Trophoblast cell (in vitro differentiated cells and primary cell): Measurements from ENCODE around the gene PTPRCAP.

Source experiments
- DNase-seq, 2 donors: peaks; one replicate each; pipeline ENCODE4 v3.0.0-alpha.2; 2016
- H2AFZ ChIP-seq: 2 replicates; pipeline ENCODE4 v1.6.1; 2013; ENCODE audit warnings: low read length, moderate library complexity, mild to moderate bottlenecking; ENCODE audit not compliant: insufficient read depth, poor library complexity
- H2AK5ac ChIP-seq: 2 replicates; pipeline ENCODE4 v1.6.1; 2013; ENCODE audit warnings: mild to moderate bottlenecking, low read length
- H2BK120ac ChIP-seq: 2 replicates; pipeline ENCODE4 v1.6.1; 2013; ENCODE audit warnings: low read length, mild to moderate bottlenecking, moderate library complexity; ENCODE audit not compliant: insufficient read depth, poor library complexity
- H2BK12ac ChIP-seq: 2 replicates; pipeline ENCODE4 v1.6.1; 2013; ENCODE audit warnings: mild to moderate bottlenecking, low read length, moderate library complexity
- H2BK5ac ChIP-seq: 2 replicates; pipeline ENCODE4 v1.6.1; 2013; ENCODE audit warnings: low read length, low read depth, moderate library complexity, mild to moderate bottlenecking; ENCODE audit not compliant: poor library complexity
- H3K14ac ChIP-seq: 2 replicates; pipeline ENCODE4 v1.6.1; 2013; ENCODE audit warnings: mild to moderate bottlenecking, low read length
- H3K18ac ChIP-seq: 2 replicates; pipeline ENCODE4 v1.6.1; 2013; ENCODE audit warnings: mild to moderate bottlenecking, low read length
- H3K23ac ChIP-seq: 2 replicates; pipeline ENCODE4 v1.6.1; 2013; ENCODE audit warnings: low read length
- H3K27ac ChIP-seq: 2 replicates; pipeline ENCODE4 v1.5.1; 2013; ENCODE audit warnings: low read depth, mild to moderate bottlenecking, inconsistent platforms, low read length, moderate library complexity
- H3K27me3 ChIP-seq: 2 replicates; pipeline ENCODE4 v1.6.1; 2013; ENCODE audit warnings: inconsistent platforms, mild to moderate bottlenecking, low read length, moderate library complexity; ENCODE audit not compliant: insufficient read depth
- H3K36me3 ChIP-seq, 2 experiments: 1 replicate in 1 of 2; 2 replicates in 1 of 2; pipeline ENCODE4 v1.6.1; 2013; ENCODE audit warnings: low read length in 2 of 2, mild to moderate bottlenecking in 2 of 2, moderate library complexity in 1 of 2; ENCODE audit not compliant: insufficient read depth in 2 of 2, control insufficient read depth in 1 of 2
- H3K4ac ChIP-seq: 2 replicates; pipeline ENCODE4 v1.6.1; 2013; ENCODE audit warnings: low read depth, mild to moderate bottlenecking, low read length, moderate library complexity
- H3K4me1 ChIP-seq, 2 experiments: 1 replicate in 1 of 2; 2 replicates in 1 of 2; pipeline ENCODE4 v1.6.1; 2013; ENCODE audit warnings: low read length in 2 of 2, mild to moderate bottlenecking in 2 of 2, moderate library complexity in 1 of 2; ENCODE audit not compliant: insufficient read depth in 2 of 2, control insufficient read depth in 1 of 2
- H3K4me2 ChIP-seq: 2 replicates; pipeline ENCODE4 v1.6.1; 2013; ENCODE audit warnings: inconsistent platforms, mild to moderate bottlenecking, low read length, moderate library complexity
- H3K4me3 ChIP-seq: 2 replicates; pipeline ENCODE4 v1.5.1; 2013; ENCODE audit warnings: mild to moderate bottlenecking, low read depth, low read length, inconsistent platforms
- H3K79me1 ChIP-seq: one replicate; pipeline ENCODE4 v1.6.1; 2013; ENCODE audit warnings: low read length
- H3K79me2 ChIP-seq: 2 replicates; pipeline ENCODE4 v1.6.1; 2013; ENCODE audit warnings: low read length, mild to moderate bottlenecking; ENCODE audit not compliant: control insufficient read depth, insufficient read depth, poor library complexity
- H3K9ac ChIP-seq: 2 replicates; pipeline ENCODE4 v1.6.1; 2013; ENCODE audit warnings: mild to moderate bottlenecking, low read length
- H3K9me3 ChIP-seq: 2 replicates; pipeline ENCODE4 v1.6.1; 2013; ENCODE audit warnings: low read depth, mild to moderate bottlenecking, control low read depth, inconsistent platforms, low read length; ENCODE audit not compliant: insufficient read depth
- H4K12ac ChIP-seq: 2 replicates; pipeline ENCODE4 v1.6.1; 2013; ENCODE audit warnings: low read depth, mild to moderate bottlenecking, low read length, moderate library complexity
- H4K8ac ChIP-seq: 2 replicates; pipeline ENCODE4 v1.6.1; 2013; ENCODE audit warnings: low read depth, mild to moderate bottlenecking, low read length, moderate library complexity
- H4K91ac ChIP-seq: one replicate; pipeline ENCODE4 v1.6.1; 2013; ENCODE audit warnings: low read depth, mild to moderate bottlenecking, low read length, moderate library complexity
- WGBS: extraction: QIAGEN DNeasy Blood & Tissue Kit; methylation state at CpG from one replicate; pipeline ENCODE4 v1.1.7; 2013; ENCODE audit warnings: missing lambda C conversion rate; ENCODE audit not compliant: insufficient read length, insufficient coverage; ENCODE audit errors: extremely low coverage; 5-methylcytosine and 5-hydroxymethylcytosine counted together

PTPRCAP gene

GRCh38 chr11:67406969-67407687 is 30.4 kb downstream of the PTPRCAP start:
- no peak overlapping the region for H3K4ac ChIP-seq
- peaks cover under 1% of the 10 kb centered on the region for H3K79me1 ChIP-seq
- H2BK120ac ChIP-seq: no peak overlapping the region
- H4K91ac ChIP-seq: no peak overlapping the region
- H3K4me1 ChIP-seq: peaks cover under 1 to 4% of the 10 kb centered on the region in 2 experiments
- no peak overlapping the region for H2BK12ac ChIP-seq
- no peak overlapping the region for H3K9ac ChIP-seq
- no peaks in the 10 kb centered on the region for H3K36me3 ChIP-seq
- no peak overlapping the region for H2AK5ac ChIP-seq
- H3K27me3 ChIP-seq: no peaks in the 10 kb centered on the region
- no peak overlapping the region for H2AFZ ChIP-seq
- no peaks in the 10 kb centered on the region for H3K9me3 ChIP-seq
- H3K79me2 ChIP-seq: peaks cover under 1% of the 10 kb centered on the region
- no peak overlapping the region for H4K12ac ChIP-seq
- no peak overlapping the region for H2BK5ac ChIP-seq
- DNase-seq: peak in 1 of 2 donors; percentile 18
- no peak overlapping the region for H3K27ac ChIP-seq
- H3K4me3 ChIP-seq: no peak overlapping the region
- no CpG with 5 or more reads among the region's 12 CpGs for WGBS
- H3K4me2 ChIP-seq: no peak overlapping the region
- no peak overlapping the region for H3K23ac ChIP-seq
- no peak overlapping the region for H3K18ac ChIP-seq
- no peak overlapping the region for H4K8ac ChIP-seq
- H3K14ac ChIP-seq: no peak overlapping the region

- DNase-seq: no peak
- H3K4me3 ChIP-seq: no peak overlapping the region
These were observed 31.0 kb downstream of the PTPRCAP start for GRCh38 chr11:67406420-67406968.

GRCh38 chr11:67405688-67406339 is 31.7 kb downstream of the PTPRCAP start:
- H3K4me1 ChIP-seq: peaks cover 5 to 9% of the 10 kb centered on the region in 2 experiments
- H2AK5ac ChIP-seq: no peak overlapping the region
- no peak overlapping the region for H4K12ac ChIP-seq
- H3K79me1 ChIP-seq: peaks cover 10% of the 10 kb centered on the region
- no peak overlapping the region for H3K27ac ChIP-seq
- H3K4me2 ChIP-seq: no peak overlapping the region
- peaks cover 10% of the 10 kb centered on the region for H3K79me2 ChIP-seq
- WGBS: no CpG with 5 or more reads among the region's 9 CpGs
- H3K27me3 ChIP-seq: no peaks in the 10 kb centered on the region
- DNase-seq: no peak
- no peak overlapping the region for H4K8ac ChIP-seq
- H3K9ac ChIP-seq: no peak overlapping the region
- no peak overlapping the region for H3K14ac ChIP-seq
- H3K4ac ChIP-seq: no peak overlapping the region
- H2BK12ac ChIP-seq: no peak overlapping the region
- no peak overlapping the region for H3K4me3 ChIP-seq
- no peaks in the 10 kb centered on the region for H3K9me3 ChIP-seq
- H3K36me3 ChIP-seq: no peaks in the 10 kb centered on the region
- H3K23ac ChIP-seq: no peak overlapping the region
- no peak overlapping the region for H4K91ac ChIP-seq
- no peak overlapping the region for H2BK5ac ChIP-seq
- H2AFZ ChIP-seq: no peak overlapping the region
- no peak overlapping the region for H2BK120ac ChIP-seq
- no peak overlapping the region for H3K18ac ChIP-seq

More at GRCh38 chr11:67406420-67406968, 31.0 kb downstream of the PTPRCAP start:
- Histone ChIP-seq H3K27me3 (no peaks in the 10 kb centered on the region), H4K12ac (no peak overlapping the region), H3K27ac (no peak overlapping the region), H3K79me2 (peaks cover 3% of the 10 kb centered on the region), H4K8ac (no peak overlapping the region), H3K4ac (no peak overlapping the region), H3K14ac (no peak overlapping the region), H3K79me1 (peaks cover 5% of the 10 kb centered on the region), H3K23ac (no peak overlapping the region), H3K4me1 (peaks cover 3 to 6% of the 10 kb centered on the region in 2 experiments), H3K4me2 (no peak overlapping the region), H3K9ac (no peak overlapping the region), H2AK5ac (no peak overlapping the region), H2BK12ac (no peak overlapping the region), H2BK5ac (no peak overlapping the region), H3K9me3 (no peaks in the 10 kb centered on the region), H4K91ac (no peak overlapping the region), H2AFZ (no peak overlapping the region), H3K36me3 (no peaks in the 10 kb centered on the region), H2BK120ac (no peak overlapping the region), H3K18ac (no peak overlapping the region)
- WGBS: no CpG with 5 or more reads among the region's 18 CpGs

GRCh38 chr11:67405196-67405567 is 32.3 kb downstream of the PTPRCAP start:
- no peak overlapping the region for H4K8ac ChIP-seq
- no peak overlapping the region for H2BK120ac ChIP-seq
- peaks cover 4% of the 10 kb centered on the region in 2 experiments for H3K36me3 ChIP-seq
- no peak overlapping the region for H4K12ac ChIP-seq
- H3K9me3 ChIP-seq: no peaks in the 10 kb centered on the region
- H3K27ac ChIP-seq: no peak overlapping the region
- peaks cover 13% of the 10 kb centered on the region for H3K79me2 ChIP-seq
- no peak overlapping the region for H3K18ac ChIP-seq
- no peak overlapping the region for H3K9ac ChIP-seq
- no peak overlapping the region for H3K23ac ChIP-seq
- no peaks in the 10 kb centered on the region for H3K27me3 ChIP-seq
- no CpG with 5 or more reads among the region's 6 CpGs for WGBS
- no peak overlapping the region for H4K91ac ChIP-seq
- H3K14ac ChIP-seq: no peak overlapping the region
- H3K4me2 ChIP-seq: no peak overlapping the region
- no peak for DNase-seq
- no peak overlapping the region for H2AFZ ChIP-seq
- H3K79me1 ChIP-seq: peaks cover 10% of the 10 kb centered on the region
- H2BK5ac ChIP-seq: no peak overlapping the region
- no peak overlapping the region for H2BK12ac ChIP-seq
- peaks cover 11 to 15% of the 10 kb centered on the region in 2 experiments for H3K4me1 ChIP-seq
- no peak overlapping the region for H3K4me3 ChIP-seq
- H2AK5ac ChIP-seq: no peak overlapping the region
- H3K4ac ChIP-seq: no peak overlapping the region
